ENCODE results near the gene NECAB2.

GRCh38 chr16:84041881-84042280, 73.8 kb downstream of the NECAB2 start:
- TF ChIP-seq POLR2A (IDR thresholded peaks at IDR 0.05; ENCODE audit: low read length), result no peak
- TF ChIP-seq GATA1 (IDR thresholded peaks at IDR 0.05; ENCODE audit: low read depth, low read length), result no peak

Data from erythroblast (primary cell).